Liver (tissue), 9 donors: ENCODE data around the gene AKAP13. TPM values are rescaled to one million over a fixed set of nuclear protein-coding genes. Genes with fewer than 3 reads are reported as not detected.
A peak's percentile ranks its signal among the peaks of the same experiment; 100 is the strongest.

Experiments
- DNase-seq: peaks from one replicate; pipeline ENCODE4 v3.0.0-alpha.2; 2017; ENCODE audit warnings: low spot score
- H3K27ac ChIP-seq, 2 donors: one replicate each; pipeline ENCODE4 v1.7.0; 2013; ENCODE audit warnings: inconsistent platforms in 2 of 2, low read length in 2 of 2, control low read depth in 1 of 2, low read depth in 1 of 2, mild to moderate bottlenecking in 1 of 2
- H3K27me3 ChIP-seq, 4 donors: one replicate each; pipeline versions ENCODE4 v1.6.1 to v1.7.0; 2013; ENCODE audit warnings: low read length in 3 of 4, inconsistent platforms in 1 of 4, mild to moderate bottlenecking in 1 of 4, moderate library complexity in 1 of 4; ENCODE audit not compliant: control insufficient read depth in 4 of 4, insufficient read depth in 4 of 4
- H3K36me3 ChIP-seq, 4 donors: one replicate each; pipeline versions ENCODE4 v1.6.1 to v1.7.0; 2013; ENCODE audit warnings: low read length in 3 of 4, mild to moderate bottlenecking in 3 of 4, low read depth in 1 of 4, moderate library complexity in 1 of 4; ENCODE audit not compliant: control insufficient read depth in 4 of 4, insufficient read depth in 3 of 4
- H3K4me1 ChIP-seq, 4 donors: one replicate each; pipeline versions ENCODE4 v1.6.1 to v1.7.0; 2013; ENCODE audit warnings: low read length in 3 of 4, mild to moderate bottlenecking in 3 of 4, moderate library complexity in 1 of 4; ENCODE audit not compliant: control insufficient read depth in 4 of 4, insufficient read depth in 4 of 4
- H3K4me3 ChIP-seq, 3 donors: one replicate each; pipeline versions ENCODE4 v1.6.1 to v1.7.0; 2013; ENCODE audit warnings: low read length in 3 of 3, control low read depth in 1 of 3, low read depth in 1 of 3, mild to moderate bottlenecking in 1 of 3
- H3K9ac ChIP-seq, 2 donors: one replicate each; pipeline ENCODE4 v1.7.0; 2013; ENCODE audit warnings: low read length in 2 of 2, mild to moderate bottlenecking in 2 of 2, moderate library complexity in 2 of 2, control low read depth in 1 of 2, low read depth in 1 of 2
- H3K9me3 ChIP-seq, 4 donors: one replicate each; pipeline versions ENCODE4 v1.6.1 to v1.7.0; 2013; ENCODE audit warnings: low read length in 3 of 4; ENCODE audit not compliant: control insufficient read depth in 4 of 4
- ATF3 ChIP-seq: IDR thresholded peaks from 2 replicates; pipeline ENCODE4 v1.6.1; 2016; ENCODE audit warnings: antibody characterized with exemption
- EGR1 ChIP-seq, 2 donors: IDR thresholded peaks; 2 replicates each; pipeline ENCODE4 v1.6.1; 2016 to 2018; ENCODE audit warnings: antibody characterized with exemption in 2 of 2, low read depth in 2 of 2
- FOXA1 ChIP-seq: IDR thresholded peaks from 2 replicates; pipeline ENCODE4 v1.6.1; 2016; ENCODE audit warnings: antibody characterized with exemption
- FOXA2 ChIP-seq: IDR thresholded peaks from 2 replicates; pipeline ENCODE4 v1.6.1; 2016; ENCODE audit warnings: antibody characterized with exemption
- GABPA ChIP-seq, 2 donors: IDR thresholded peaks in 1 of 2; conservative IDR thresholded peaks in 1 of 2; 2 replicates each; pipeline ENCODE4 v1.6.1; 2016; ENCODE audit warnings: antibody characterized with exemption in 2 of 2, mild to moderate bottlenecking in 1 of 2, moderate library complexity in 1 of 2
- HNF4A ChIP-seq, 2 donors: conservative IDR thresholded peaks; 2 replicates each; pipeline ENCODE4 v1.6.1; 2016; ENCODE audit warnings: antibody characterized with exemption in 2 of 2, mild to moderate bottlenecking in 2 of 2
- HNF4G ChIP-seq: IDR thresholded peaks from 2 replicates; pipeline ENCODE4 v1.6.1; 2016; ENCODE audit warnings: antibody characterized with exemption
- JUND ChIP-seq, 2 donors: IDR thresholded peaks; 2 replicates each; pipeline ENCODE4 v1.6.1; 2016; ENCODE audit warnings: antibody characterized with exemption in 2 of 2
- MAX ChIP-seq: IDR thresholded peaks from 2 replicates; pipeline ENCODE4 v1.6.1; 2016; ENCODE audit warnings: antibody characterized with exemption
- NR2F2 ChIP-seq: IDR thresholded peaks from 2 replicates; pipeline ENCODE4 v1.6.1; 2016; ENCODE audit warnings: antibody characterized with exemption
- RAD21 ChIP-seq, 2 donors: IDR thresholded peaks; 2 replicates each; pipeline ENCODE4 v1.6.1; 2016; ENCODE audit warnings: antibody characterized with exemption in 2 of 2, mild to moderate bottlenecking in 2 of 2
- RXRA ChIP-seq, 2 donors: IDR thresholded peaks; 2 replicates each; pipeline ENCODE4 v1.6.1; 2017 to 2018; ENCODE audit warnings: antibody characterized with exemption in 2 of 2, mild to moderate bottlenecking in 1 of 2
- TAF1 ChIP-seq: conservative IDR thresholded peaks from 2 replicates; pipeline ENCODE4 v1.6.1; 2016; ENCODE audit warnings: antibody characterized with exemption, mild to moderate bottlenecking
- YY1 ChIP-seq: IDR thresholded peaks from 2 replicates; pipeline ENCODE4 v1.6.1; 2016; ENCODE audit warnings: antibody characterized with exemption, mild to moderate bottlenecking
- WGBS: extraction: QIAGEN DNeasy Blood & Tissue Kit; methylation state at CpG from one replicate; pipeline ENCODE4 v1.1.7; 2013; 5-methylcytosine and 5-hydroxymethylcytosine counted together
- polyA plus RNA-seq, 2 donors: library from polyadenylated mRNA; stranded (reverse) in 1 of 2; unstranded in 1 of 2; fragments of 200-250 nt in 1 of 2; fragments of >200 nt in 1 of 2; fragmentation: Nextera tagmentation in 1 of 2; extraction: Ambion mirVana in 1 of 2; gene quantifications; one replicate each; pipeline versions ENCODE4 v1.2.1 to v1.2.3, GENCODE V29; 2013 to 2015
- total RNA-seq, 2 donors: library from RNA; depleted of rRNA; stranded (reverse); fragments of >200 nt; gene quantifications; one replicate each; pipeline ENCODE4 v1.2.3, GENCODE V29; 2014
- TF ChIP-seq, protein P1 (sequence below): IDR thresholded peaks from 2 replicates; pipeline ENCODE4 v1.6.1; 2016; ENCODE audit warnings: antibody characterized with exemption, mild to moderate bottlenecking
- TF ChIP-seq, protein P2 (sequence below): fragments of 150-350 bp; IDR thresholded peaks from 2 replicates; pipeline ENCODE4 v1.5.1; 2017; ENCODE audit warnings: improper control_type of control experiment, low read depth, low read length; ENCODE audit not compliant: missing input control
- donor health status: healthy.
- donor health status: healthy.
- donor health status: healthy.
- donor health status: healthy.
- donor health status: healthy.

Gene AKAP13
- total and polyA plus RNA-seq, 4 donors = 18.6 to 92.3 (median 37.4) TPM

DNA sequence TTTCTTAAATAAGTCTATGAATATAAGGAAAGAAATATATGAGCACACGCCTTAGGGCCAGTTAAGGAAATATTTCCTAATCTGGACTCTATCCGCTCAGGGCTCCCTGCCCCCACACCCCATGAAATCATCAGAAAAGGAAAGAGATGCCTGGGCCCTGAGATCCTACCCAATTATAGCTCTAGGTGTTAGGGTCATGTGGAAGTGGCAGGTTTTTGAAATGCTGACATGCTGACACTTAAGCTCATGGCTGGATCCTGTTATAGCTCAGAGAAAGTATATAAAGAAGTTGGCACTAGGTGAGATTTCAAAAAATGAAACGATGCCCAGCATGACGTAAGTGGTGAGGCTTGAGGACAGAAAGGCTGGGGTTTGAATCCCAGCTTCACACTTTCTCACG, 43.5 kb upstream of the AKAP13 start:
- H3K27ac ChIP-seq = no peak overlapping the region
- H3K4me1 ChIP-seq = peaks cover 0 to 6% (median 3%) of the 10 kb centered on the region in 4 donors
- WGBS = 80% methylated on average over 5 of the region's 5 CpGs
- no peaks in the 10 kb centered on the region for H3K36me3 ChIP-seq
- no peak overlapping the region for H3K4me3 ChIP-seq
- DNase-seq = no peak
- H3K9ac ChIP-seq = no peak overlapping the region
- no peaks in the 10 kb centered on the region for H3K27me3 ChIP-seq
- TF ChIP-seq FOXA1 = no peak
- TF ChIP-seq HNF4A (conservative IDR thresholded peaks at IDR 0.05) = peak; percentile 22 to 23
- TF ChIP-seq MAX = no peak
- no peak for TF ChIP-seq ATF3
- TF ChIP-seq FOXA2 = no peak
- TF ChIP-seq GABPA (IDR thresholded peaks at IDR 0.05 in 1 of 2, conservative IDR thresholded peaks at IDR 0.05 in 1 of 2) = no peak
- TF ChIP-seq JUND (IDR thresholded peaks at IDR 0.05) = no peak
- TF ChIP-seq TAF1 = no peak
- H3K9me3 ChIP-seq = no peaks in the 10 kb centered on the region

- TF ChIP-seq EGR1 (IDR thresholded peaks at IDR 0.05; ENCODE audit: low read depth in 2 of 2) = no peak
- no peak for TF ChIP-seq NR2F2
- TF ChIP-seq MAX = no peak
- no peak for TF ChIP-seq ATF3
- TF ChIP-seq, protein P1, sequence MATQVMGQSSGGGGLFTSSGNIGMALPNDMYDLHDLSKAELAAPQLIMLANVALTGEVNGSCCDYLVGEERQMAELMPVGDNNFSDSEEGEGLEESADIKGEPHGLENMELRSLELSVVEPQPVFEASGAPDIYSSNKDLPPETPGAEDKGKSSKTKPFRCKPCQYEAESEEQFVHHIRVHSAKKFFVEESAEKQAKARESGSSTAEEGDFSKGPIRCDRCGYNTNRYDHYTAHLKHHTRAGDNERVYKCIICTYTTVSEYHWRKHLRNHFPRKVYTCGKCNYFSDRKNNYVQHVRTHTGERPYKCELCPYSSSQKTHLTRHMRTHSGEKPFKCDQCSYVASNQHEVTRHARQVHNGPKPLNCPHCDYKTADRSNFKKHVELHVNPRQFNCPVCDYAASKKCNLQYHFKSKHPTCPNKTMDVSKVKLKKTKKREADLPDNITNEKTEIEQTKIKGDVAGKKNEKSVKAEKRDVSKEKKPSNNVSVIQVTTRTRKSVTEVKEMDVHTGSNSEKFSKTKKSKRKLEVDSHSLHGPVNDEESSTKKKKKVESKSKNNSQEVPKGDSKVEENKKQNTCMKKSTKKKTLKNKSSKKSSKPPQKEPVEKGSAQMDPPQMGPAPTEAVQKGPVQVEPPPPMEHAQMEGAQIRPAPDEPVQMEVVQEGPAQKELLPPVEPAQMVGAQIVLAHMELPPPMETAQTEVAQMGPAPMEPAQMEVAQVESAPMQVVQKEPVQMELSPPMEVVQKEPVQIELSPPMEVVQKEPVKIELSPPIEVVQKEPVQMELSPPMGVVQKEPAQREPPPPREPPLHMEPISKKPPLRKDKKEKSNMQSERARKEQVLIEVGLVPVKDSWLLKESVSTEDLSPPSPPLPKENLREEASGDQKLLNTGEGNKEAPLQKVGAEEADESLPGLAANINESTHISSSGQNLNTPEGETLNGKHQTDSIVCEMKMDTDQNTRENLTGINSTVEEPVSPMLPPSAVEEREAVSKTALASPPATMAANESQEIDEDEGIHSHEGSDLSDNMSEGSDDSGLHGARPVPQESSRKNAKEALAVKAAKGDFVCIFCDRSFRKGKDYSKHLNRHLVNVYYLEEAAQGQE = no peak
- no peak for TF ChIP-seq RXRA (IDR thresholded peaks at IDR 0.05)
- no peak for TF ChIP-seq RAD21 (IDR thresholded peaks at IDR 0.05)
- no peak for TF ChIP-seq YY1
- no peak for TF ChIP-seq TAF1
- no peak for TF ChIP-seq HNF4G
- TF ChIP-seq, protein P2, sequence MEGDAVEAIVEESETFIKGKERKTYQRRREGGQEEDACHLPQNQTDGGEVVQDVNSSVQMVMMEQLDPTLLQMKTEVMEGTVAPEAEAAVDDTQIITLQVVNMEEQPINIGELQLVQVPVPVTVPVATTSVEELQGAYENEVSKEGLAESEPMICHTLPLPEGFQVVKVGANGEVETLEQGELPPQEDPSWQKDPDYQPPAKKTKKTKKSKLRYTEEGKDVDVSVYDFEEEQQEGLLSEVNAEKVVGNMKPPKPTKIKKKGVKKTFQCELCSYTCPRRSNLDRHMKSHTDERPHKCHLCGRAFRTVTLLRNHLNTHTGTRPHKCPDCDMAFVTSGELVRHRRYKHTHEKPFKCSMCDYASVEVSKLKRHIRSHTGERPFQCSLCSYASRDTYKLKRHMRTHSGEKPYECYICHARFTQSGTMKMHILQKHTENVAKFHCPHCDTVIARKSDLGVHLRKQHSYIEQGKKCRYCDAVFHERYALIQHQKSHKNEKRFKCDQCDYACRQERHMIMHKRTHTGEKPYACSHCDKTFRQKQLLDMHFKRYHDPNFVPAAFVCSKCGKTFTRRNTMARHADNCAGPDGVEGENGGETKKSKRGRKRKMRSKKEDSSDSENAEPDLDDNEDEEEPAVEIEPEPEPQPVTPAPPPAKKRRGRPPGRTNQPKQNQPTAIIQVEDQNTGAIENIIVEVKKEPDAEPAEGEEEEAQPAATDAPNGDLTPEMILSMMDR = no peak
- no peak overlapping the region for H3K4me3 ChIP-seq
- H3K36me3 ChIP-seq = no peaks in the 10 kb centered on the region
- H3K9me3 ChIP-seq = no peaks in the 10 kb centered on the region
- no peak overlapping the region for H3K9ac ChIP-seq
- WGBS = 77% methylated on average over 9 of the region's 9 CpGs
- H3K27ac ChIP-seq = peak overlapping the region in 1 of 2 donors; percentile 30
- no peaks in the 10 kb centered on the region for H3K27me3 ChIP-seq
- DNase-seq = no peak
- peaks cover 0 to 6% (median 3%) of the 10 kb centered on the region in 4 donors for H3K4me1 ChIP-seq
Observed at GRCh38 chr15:85337425-85338074, 42.9 kb upstream of the AKAP13 start.
